Measurements from ENCODE around the gene NEK6. TPM values are rescaled to one million over a fixed set of nuclear protein-coding genes. Genes with fewer than 3 reads are reported as not detected.

NEK6 gene
- total and polyA plus RNA-seq, 5 donors from 2014 or later = 3.5 to 17.0 (median 3.7) TPM

- no peaks in the 10 kb centered on the region for H3K9me3 ChIP-seq (ENCODE audit: control insufficient read depth in 2 of 2, low read length in 2 of 2)
- no peak overlapping the region for H3K4me3 ChIP-seq (ENCODE audit: low read depth, low read length)
- no peak overlapping the region for H3K27ac ChIP-seq (ENCODE audit: insufficient read depth, low read length, poor library complexity, severe bottlenecking)
- H3K9me3 Mint-ChIP-seq = no peaks in the 10 kb centered on the region
- DNase-seq (no peak), ATAC-seq (ENCODE audit: low read depth in 2 of 2) (no peak)
- H3K4me1 ChIP-seq (ENCODE audit: control insufficient read depth, insufficient read depth, low read length, poor library complexity, severe bottlenecking) = peaks cover 21% of the 10 kb centered on the region
- H3K4me1 Mint-ChIP-seq = peaks cover 0 to 24% (median 10%) of the 10 kb centered on the region in 4 donors
- no peaks in the 10 kb centered on the region for H3K36me3 ChIP-seq (ENCODE audit: control insufficient read depth, insufficient read depth, low read length)
- H3K4me3 Mint-ChIP-seq = no peak overlapping the region
- H3K27me3 ChIP-seq (ENCODE audit: control insufficient read depth, insufficient read depth, low read length) = no peaks in the 10 kb centered on the region
- H3K27me3 Mint-ChIP-seq = no peaks in the 10 kb centered on the region
- H3K36me3 Mint-ChIP-seq = no peaks in the 10 kb centered on the region
- no peak overlapping the region for H3K27ac Mint-ChIP-seq
Observed at GRCh38 chr9:124282442-124283227, 24.9 kb downstream of the NEK6 start.

- no peak overlapping the region for H3K27ac ChIP-seq (ENCODE audit: insufficient read depth, low read length, poor library complexity, severe bottlenecking)
Observed at GRCh38 chr9:124283228-124283814, 25.6 kb downstream of the NEK6 start.

GRCh38 chr9:124284237-124284831, 26.6 kb downstream of the NEK6 start:
- no peak for ATAC-seq (ENCODE audit: low read depth in 2 of 2)
- Histone ChIP-seq H3K27ac (ENCODE audit: insufficient read depth, low read length, poor library complexity, severe bottlenecking) (no peak overlapping the region), H3K4me1 (ENCODE audit: control insufficient read depth, insufficient read depth, low read length, poor library complexity, severe bottlenecking) (peaks cover 21% of the 10 kb centered on the region), H3K36me3 (ENCODE audit: control insufficient read depth, insufficient read depth, low read length) (no peaks in the 10 kb centered on the region), H3K4me3 (ENCODE audit: low read depth, low read length) (no peak overlapping the region), H3K9me3 (ENCODE audit: control insufficient read depth in 2 of 2, low read length in 2 of 2) (no peaks in the 10 kb centered on the region), H3K27me3 (ENCODE audit: control insufficient read depth, insufficient read depth, low read length) (no peaks in the 10 kb centered on the region)
- no peak overlapping the region for H3K4me3 Mint-ChIP-seq
- H3K27ac Mint-ChIP-seq = no peak overlapping the region
- no peak for DNase-seq
- H3K36me3 Mint-ChIP-seq = no peaks in the 10 kb centered on the region
- peaks cover 0 to 24% (median 11%) of the 10 kb centered on the region in 4 donors for H3K4me1 Mint-ChIP-seq
- no peaks in the 10 kb centered on the region for H3K27me3 Mint-ChIP-seq
- no peaks in the 10 kb centered on the region for H3K9me3 Mint-ChIP-seq

More at GRCh38 chr9:124283228-124283814, 25.6 kb downstream of the NEK6 start:
- no peaks in the 10 kb centered on the region for H3K27me3 Mint-ChIP-seq
- H3K4me3 ChIP-seq (ENCODE audit: low read depth, low read length) = no peak overlapping the region
- H3K4me3 Mint-ChIP-seq = no peak overlapping the region
- no peak for ATAC-seq (ENCODE audit: low read depth in 2 of 2)
- no peak overlapping the region for H3K27ac Mint-ChIP-seq
- DNase-seq = no peak
- no peaks in the 10 kb centered on the region for H3K9me3 ChIP-seq (ENCODE audit: control insufficient read depth in 2 of 2, low read length in 2 of 2)
- peaks cover 0 to 24% (median 10%) of the 10 kb centered on the region in 4 donors for H3K4me1 Mint-ChIP-seq
- H3K27me3 ChIP-seq (ENCODE audit: control insufficient read depth, insufficient read depth, low read length) = no peaks in the 10 kb centered on the region
- H3K4me1 ChIP-seq (ENCODE audit: control insufficient read depth, insufficient read depth, low read length, poor library complexity, severe bottlenecking) = peaks cover 21% of the 10 kb centered on the region
- H3K36me3 ChIP-seq (ENCODE audit: control insufficient read depth, insufficient read depth, low read length) = no peaks in the 10 kb centered on the region
- no peaks in the 10 kb centered on the region for H3K36me3 Mint-ChIP-seq
- H3K9me3 Mint-ChIP-seq = no peaks in the 10 kb centered on the region

GRCh38 chr9:124284940-124285441, 27.2 kb downstream of the NEK6 start:
- Mint-ChIP-seq H3K4me1 (peaks cover 0 to 24% (median 11%) of the 10 kb centered on the region in 4 donors), H3K9me3 (no peaks in the 10 kb centered on the region), H3K36me3 (no peaks in the 10 kb centered on the region), H3K27ac (peak overlapping the region in 2 of 3 donors; percentile 9 to 77), H3K27me3 (no peaks in the 10 kb centered on the region), H3K4me3 (no peak overlapping the region)
- no peak for ATAC-seq (ENCODE audit: low read depth in 2 of 2)
- peaks cover 21% of the 10 kb centered on the region for H3K4me1 ChIP-seq (ENCODE audit: control insufficient read depth, insufficient read depth, low read length, poor library complexity, severe bottlenecking)
- DNase-seq = no peak
- H3K4me3 ChIP-seq (ENCODE audit: low read depth, low read length) = no peak overlapping the region
- H3K27ac ChIP-seq (ENCODE audit: insufficient read depth, low read length, poor library complexity, severe bottlenecking) = no peak overlapping the region
- no peaks in the 10 kb centered on the region for H3K9me3 ChIP-seq (ENCODE audit: control insufficient read depth in 2 of 2, low read length in 2 of 2)
- no peaks in the 10 kb centered on the region for H3K27me3 ChIP-seq (ENCODE audit: control insufficient read depth, insufficient read depth, low read length)
- H3K36me3 ChIP-seq (ENCODE audit: control insufficient read depth, insufficient read depth, low read length) = no peaks in the 10 kb centered on the region

GRCh38 chr9:124285490-124285889, 27.7 kb downstream of the NEK6 start:
- peaks cover 0 to 24% (median 11%) of the 10 kb centered on the region in 4 donors for H3K4me1 Mint-ChIP-seq
- Histone ChIP-seq H3K36me3 (ENCODE audit: control insufficient read depth, insufficient read depth, low read length) (no peaks in the 10 kb centered on the region), H3K27ac (ENCODE audit: insufficient read depth, low read length, poor library complexity, severe bottlenecking) (peak overlapping the region; percentile 56), H3K9me3 (ENCODE audit: control insufficient read depth in 2 of 2, low read length in 2 of 2) (no peaks in the 10 kb centered on the region), H3K4me3 (ENCODE audit: low read depth, low read length) (peak overlapping the region; percentile 35), H3K27me3 (ENCODE audit: control insufficient read depth, insufficient read depth, low read length) (no peaks in the 10 kb centered on the region), H3K4me1 (ENCODE audit: control insufficient read depth, insufficient read depth, low read length, poor library complexity, severe bottlenecking) (peaks cover 21% of the 10 kb centered on the region)
- H3K9me3 Mint-ChIP-seq = no peaks in the 10 kb centered on the region
- H3K4me3 Mint-ChIP-seq = peak overlapping the region in 2 of 4 donors; percentile 20 to 74
- no peak for DNase-seq
- H3K36me3 Mint-ChIP-seq = no peaks in the 10 kb centered on the region
- no peak for ATAC-seq (ENCODE audit: low read depth in 2 of 2)
- H3K27me3 Mint-ChIP-seq = no peaks in the 10 kb centered on the region
- H3K27ac Mint-ChIP-seq = peak overlapping the region in 2 of 3 donors; percentile 77 to 94

GRCh38 chr9:124285903-124286291, 28.1 kb downstream of the NEK6 start:
- peak overlapping the region; percentile 35 for H3K4me3 ChIP-seq (ENCODE audit: low read depth, low read length)
- Mint-ChIP-seq H3K4me3 (peak overlapping the region; percentile 20 to 93 (median 80)), H3K27ac (peak overlapping the region; percentile 91 to 97 (median 94)), H3K9me3 (no peaks in the 10 kb centered on the region), H3K36me3 (no peaks in the 10 kb centered on the region), H3K27me3 (no peaks in the 10 kb centered on the region), H3K4me1 (peaks cover 0 to 26% (median 12%) of the 10 kb centered on the region in 4 donors)
- DNase-seq (peak in 1 of 3 donors; percentile 73), ATAC-seq (ENCODE audit: low read depth in 2 of 2) (peak; percentile 25 to 26)
- H3K36me3 ChIP-seq (ENCODE audit: control insufficient read depth, insufficient read depth, low read length) = no peaks in the 10 kb centered on the region
- H3K27ac ChIP-seq (ENCODE audit: insufficient read depth, low read length, poor library complexity, severe bottlenecking) = peak overlapping the region; percentile 56
- H3K4me1 ChIP-seq (ENCODE audit: control insufficient read depth, insufficient read depth, low read length, poor library complexity, severe bottlenecking) = peaks cover 21% of the 10 kb centered on the region
- no peaks in the 10 kb centered on the region for H3K9me3 ChIP-seq (ENCODE audit: control insufficient read depth in 2 of 2, low read length in 2 of 2)
- no peaks in the 10 kb centered on the region for H3K27me3 ChIP-seq (ENCODE audit: control insufficient read depth, insufficient read depth, low read length)

DNA sequence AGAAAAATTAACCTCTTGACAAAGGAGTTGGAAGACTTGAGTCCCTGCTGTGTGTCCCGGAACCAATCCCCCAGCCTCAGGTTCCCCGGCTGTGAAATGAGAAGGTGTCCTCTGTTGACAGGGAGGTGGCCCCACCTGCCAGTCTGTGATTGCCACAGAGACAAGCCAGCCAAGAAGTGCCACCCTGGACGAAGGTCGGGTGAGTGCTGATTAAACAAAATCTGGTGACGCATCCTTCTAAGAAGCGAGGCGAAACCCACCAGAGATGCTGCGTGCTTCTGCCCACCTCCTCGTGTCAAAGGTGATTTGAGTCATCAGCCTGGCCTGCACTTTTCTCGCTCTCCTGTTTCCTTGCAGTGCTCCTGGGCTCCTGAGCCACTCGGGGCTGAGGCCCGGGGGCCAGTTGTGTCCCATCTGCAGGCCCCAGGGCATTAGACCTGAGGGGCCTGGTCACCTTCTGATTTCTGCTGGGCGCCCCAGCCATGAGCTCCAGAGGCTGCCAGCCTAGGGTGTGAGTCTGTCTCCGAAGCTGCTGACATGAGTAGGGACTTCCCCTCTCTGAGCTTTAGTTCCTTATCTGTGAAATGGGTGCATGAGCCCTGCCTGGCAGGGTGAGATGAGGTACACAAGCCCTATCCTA, 28.7 kb downstream of the NEK6 start:
- peaks cover 26% of the 10 kb centered on the region for H3K4me1 ChIP-seq (ENCODE audit: control insufficient read depth, insufficient read depth, low read length, poor library complexity, severe bottlenecking)
- ATAC-seq (ENCODE audit: low read depth in 2 of 2) (peak; percentile 74 to 77), DNase-seq (peak in 1 of 3 donors; percentile 79)
- Mint-ChIP-seq H3K27ac (peak overlapping the region; percentile 91 to 97 (median 94)), H3K36me3 (no peaks in the 10 kb centered on the region), H3K4me3 (peak overlapping the region; percentile 20 to 93 (median 80)), H3K4me1 (peaks cover 0 to 31% (median 16%) of the 10 kb centered on the region in 4 donors), H3K9me3 (no peaks in the 10 kb centered on the region), H3K27me3 (no peaks in the 10 kb centered on the region)
- peak overlapping the region; percentile 35 for H3K4me3 ChIP-seq (ENCODE audit: low read depth, low read length)
- no peaks in the 10 kb centered on the region for H3K36me3 ChIP-seq (ENCODE audit: control insufficient read depth, insufficient read depth, low read length)
- H3K27ac ChIP-seq (ENCODE audit: insufficient read depth, low read length, poor library complexity, severe bottlenecking) = peak overlapping the region; percentile 56
- H3K9me3 ChIP-seq (ENCODE audit: control insufficient read depth in 2 of 2, low read length in 2 of 2) = no peaks in the 10 kb centered on the region
- no peaks in the 10 kb centered on the region for H3K27me3 ChIP-seq (ENCODE audit: control insufficient read depth, insufficient read depth, low read length)
